HG03571 (cell line): ENCODE measurements around the gene EIF3L.

Source experiments
- ATAC-seq: cut with Tn5 transposase; IDR thresholded peaks from one replicate; pipeline ENCODE4 v1.9.1; 2021; ENCODE audit not compliant: unreplicated experiment

Gene EIF3L

GRCh38 chr22:37816543-37817180 lies 32.6 kb upstream of the EIF3L start:
- no peak for ATAC-seq

- ATAC-seq, result peak; percentile 55
These were observed 31.4 kb upstream of the EIF3L start for GRCh38 chr22:37817705-37818408.

DNA sequence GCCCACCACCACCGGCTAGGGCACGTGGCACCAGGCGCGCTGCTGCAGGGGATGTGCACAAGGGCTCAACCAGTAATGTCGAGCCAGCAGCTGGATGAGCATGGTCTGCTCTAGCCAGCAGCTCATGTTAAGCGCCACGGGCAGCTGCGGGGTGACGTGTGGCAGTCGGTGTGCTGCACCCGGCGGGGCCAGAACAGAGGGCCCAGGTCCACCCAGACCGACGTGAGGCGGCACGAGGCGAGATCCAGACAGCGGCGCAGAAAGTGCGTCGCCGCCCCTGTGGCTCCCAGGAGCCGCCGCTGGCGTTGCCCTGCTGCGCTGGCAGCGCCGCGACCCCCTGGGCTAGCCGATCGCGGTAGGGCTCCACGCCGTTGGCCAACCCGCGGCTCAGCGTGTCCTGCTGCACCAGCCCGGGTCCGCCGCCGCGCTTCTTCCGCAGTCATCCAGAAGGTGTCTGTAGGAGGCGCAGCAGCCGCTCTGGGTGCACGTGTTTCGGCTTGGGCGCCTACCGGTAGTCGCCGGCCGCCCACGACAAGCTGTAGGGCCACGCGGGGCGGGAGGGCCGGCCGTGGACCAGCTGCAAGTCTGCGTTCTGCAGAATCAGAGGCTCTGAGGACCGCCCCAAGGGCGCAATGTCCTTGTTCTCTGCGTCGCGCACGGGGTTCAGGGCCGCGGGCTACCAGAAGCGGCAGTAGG lies 30.7 kb upstream of the EIF3L start:
- no peak for ATAC-seq

DNA sequence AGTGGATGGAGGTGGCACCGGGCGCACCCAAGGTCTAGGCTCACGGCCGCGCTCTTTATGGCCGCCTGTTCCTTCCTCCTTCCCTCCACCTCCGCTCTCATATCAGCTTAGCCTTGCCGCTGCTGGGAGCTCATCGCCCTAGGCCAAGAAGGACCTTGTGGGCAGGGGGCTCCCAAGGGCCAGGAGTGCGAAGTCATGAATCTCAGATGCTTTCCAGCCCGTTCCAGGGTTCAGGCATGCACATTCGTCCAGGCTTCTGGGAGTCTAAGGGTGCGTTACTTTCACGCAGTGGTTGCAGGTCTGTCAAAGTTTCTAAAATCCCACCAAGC lies 30.1 kb upstream of the EIF3L start:
- no peak for ATAC-seq

DNA sequence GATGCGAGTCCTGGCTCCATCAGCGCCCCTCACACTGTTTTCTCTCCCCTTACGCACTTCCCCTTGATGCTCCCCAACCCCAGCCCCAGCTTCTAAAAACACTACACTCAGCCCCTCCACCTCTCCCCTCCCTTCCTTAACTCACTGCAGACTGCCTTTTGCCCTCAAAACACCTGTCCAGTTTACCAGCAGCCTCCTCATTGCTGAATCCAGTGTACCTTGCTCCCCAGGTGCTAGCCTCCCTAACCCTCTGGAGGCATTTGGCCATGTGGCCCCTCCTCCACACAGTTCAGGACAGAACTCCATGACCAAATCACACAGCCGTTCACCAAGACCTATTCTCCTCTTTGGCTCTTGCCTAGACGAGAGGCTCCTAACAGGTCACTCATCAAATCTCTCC lies 28.9 kb upstream of the EIF3L start:
- no peak for ATAC-seq

- no peak for ATAC-seq
These were observed 27.0 kb upstream of the EIF3L start for GRCh38 chr22:37822079-37822833.

DNA sequence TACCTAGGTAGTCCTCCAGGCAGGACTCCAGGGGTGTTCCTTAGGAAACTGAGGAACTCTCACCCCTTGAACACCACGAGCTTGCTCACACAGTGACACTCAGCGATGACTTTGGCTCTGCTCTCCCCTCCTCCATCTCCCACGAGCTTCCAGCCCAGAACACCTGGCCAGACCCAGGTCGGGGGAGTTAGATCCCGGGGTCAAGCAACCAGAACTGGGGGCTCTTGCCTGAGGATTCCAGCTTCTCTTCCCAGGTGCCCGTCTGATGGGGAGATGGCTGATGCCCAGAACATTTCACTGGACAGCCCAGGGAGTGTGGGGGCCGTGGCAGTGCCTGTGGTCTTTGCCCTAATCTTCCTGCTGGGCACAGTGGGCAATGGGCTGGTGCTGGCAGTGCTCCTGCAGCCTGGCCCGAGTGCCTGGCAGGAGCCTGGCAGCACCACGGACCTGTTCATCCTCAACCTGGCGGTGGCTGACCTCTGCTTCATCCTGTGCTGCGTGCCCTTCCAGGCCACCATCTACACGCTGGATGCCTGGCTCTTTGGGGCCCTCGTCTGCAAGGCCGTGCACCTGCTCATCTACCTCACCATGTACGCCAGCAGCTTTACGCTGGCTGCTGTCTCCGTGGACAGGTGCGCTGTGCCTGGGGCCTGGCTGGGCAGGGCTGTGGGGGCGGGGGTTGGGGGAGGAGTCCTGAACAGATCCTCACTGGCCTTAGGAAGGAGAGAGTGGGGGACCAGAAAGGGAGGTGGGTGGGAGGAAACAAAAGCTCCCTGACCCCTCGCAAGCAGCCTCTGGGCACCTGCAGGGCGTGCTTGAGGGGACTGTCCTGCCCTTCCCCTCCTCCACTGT lies 25.9 kb upstream of the EIF3L start, which contains the start of gene GALR3:
TSS of gene GALR3 (plus strand) at position 249 of the 852 bp plus-strand sequence. CDS start at position 274, 25 bp downstream.
- no peak for ATAC-seq

DNA sequence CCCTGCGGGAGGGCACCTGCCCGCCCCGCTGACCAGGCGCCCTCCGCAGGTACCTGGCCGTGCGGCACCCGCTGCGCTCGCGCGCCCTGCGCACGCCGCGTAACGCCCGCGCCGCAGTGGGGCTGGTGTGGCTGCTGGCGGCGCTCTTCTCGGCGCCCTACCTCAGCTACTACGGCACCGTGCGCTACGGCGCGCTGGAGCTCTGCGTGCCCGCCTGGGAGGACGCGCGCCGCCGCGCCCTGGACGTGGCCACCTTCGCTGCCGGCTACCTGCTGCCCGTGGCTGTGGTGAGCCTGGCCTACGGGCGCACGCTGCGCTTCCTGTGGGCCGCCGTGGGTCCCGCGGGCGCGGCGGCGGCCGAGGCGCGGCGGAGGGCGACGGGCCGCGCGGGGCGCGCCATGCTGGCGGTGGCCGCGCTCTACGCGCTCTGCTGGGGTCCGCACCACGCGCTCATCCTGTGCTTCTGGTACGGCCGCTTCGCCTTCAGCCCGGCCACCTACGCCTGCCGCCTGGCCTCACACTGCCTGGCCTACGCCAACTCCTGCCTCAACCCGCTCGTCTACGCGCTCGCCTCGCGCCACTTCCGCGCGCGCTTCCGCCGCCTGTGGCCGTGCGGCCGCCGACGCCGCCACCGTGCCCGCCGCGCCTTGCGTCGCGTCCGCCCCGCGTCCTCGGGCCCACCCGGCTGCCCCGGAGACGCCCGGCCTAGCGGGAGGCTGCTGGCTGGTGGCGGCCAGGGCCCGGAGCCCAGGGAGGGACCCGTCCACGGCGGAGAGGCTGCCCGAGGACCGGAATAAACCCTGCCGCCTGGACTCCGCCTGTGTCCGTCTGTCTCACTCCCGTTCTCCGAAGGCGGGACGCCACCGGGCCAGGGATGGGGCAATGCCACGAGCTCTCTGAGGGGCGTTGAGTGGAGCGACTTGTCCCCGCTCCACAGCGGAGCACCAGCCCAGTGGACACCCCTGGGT lies 24.3 kb upstream of the EIF3L start:
- no peak for ATAC-seq

GRCh38 chr22:37827056-37827455 lies 22.2 kb upstream of the EIF3L start:
- ATAC-seq, result no peak

GRCh38 chr22:37830093-37830842 lies 19.0 kb upstream of the EIF3L start:
- no peak for ATAC-seq

- no peak for ATAC-seq
These were observed 17.7 kb upstream of the EIF3L start for GRCh38 chr22:37831472-37831871.

DNA sequence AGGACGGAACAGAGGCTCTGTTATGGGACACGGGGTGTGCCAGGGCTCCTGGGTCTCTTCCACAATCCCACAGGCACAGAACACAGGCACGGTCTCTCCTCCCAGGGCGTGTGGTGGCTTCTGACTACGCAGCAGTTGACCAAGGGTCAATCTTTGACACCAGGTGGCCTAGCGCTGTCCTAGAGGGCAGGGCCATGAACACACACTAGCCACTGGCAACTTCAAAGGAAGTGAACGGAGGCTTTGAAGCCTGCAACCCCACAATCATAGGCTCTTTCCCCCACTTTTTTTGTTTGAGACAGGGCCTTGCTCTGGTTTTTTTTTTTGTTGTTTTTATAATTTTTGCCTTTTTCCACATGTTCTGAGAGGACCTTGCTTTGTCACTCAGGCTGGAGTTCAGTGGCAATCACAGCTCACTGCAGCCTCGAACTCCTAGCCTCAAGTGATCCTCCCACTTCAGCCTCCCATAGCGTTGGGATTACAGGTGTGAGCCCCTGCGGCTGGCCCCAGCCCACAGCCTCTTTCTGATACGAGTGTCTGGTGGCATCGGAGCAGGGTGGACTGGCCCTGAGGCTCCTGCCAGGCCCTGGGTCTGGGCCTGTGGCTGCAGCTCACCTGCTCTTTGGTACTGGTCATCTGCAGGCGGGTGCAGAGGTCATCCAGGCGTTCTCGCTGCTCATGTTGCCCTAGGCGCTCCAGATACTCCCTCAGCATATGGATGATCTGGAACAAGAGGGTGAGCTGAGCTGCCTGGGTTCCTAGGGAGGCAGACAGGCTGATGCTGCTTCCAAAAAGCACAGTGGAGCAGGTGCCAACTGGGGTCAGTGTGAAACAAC lies 17.0 kb upstream of the EIF3L start:
- ATAC-seq, result no peak

DNA sequence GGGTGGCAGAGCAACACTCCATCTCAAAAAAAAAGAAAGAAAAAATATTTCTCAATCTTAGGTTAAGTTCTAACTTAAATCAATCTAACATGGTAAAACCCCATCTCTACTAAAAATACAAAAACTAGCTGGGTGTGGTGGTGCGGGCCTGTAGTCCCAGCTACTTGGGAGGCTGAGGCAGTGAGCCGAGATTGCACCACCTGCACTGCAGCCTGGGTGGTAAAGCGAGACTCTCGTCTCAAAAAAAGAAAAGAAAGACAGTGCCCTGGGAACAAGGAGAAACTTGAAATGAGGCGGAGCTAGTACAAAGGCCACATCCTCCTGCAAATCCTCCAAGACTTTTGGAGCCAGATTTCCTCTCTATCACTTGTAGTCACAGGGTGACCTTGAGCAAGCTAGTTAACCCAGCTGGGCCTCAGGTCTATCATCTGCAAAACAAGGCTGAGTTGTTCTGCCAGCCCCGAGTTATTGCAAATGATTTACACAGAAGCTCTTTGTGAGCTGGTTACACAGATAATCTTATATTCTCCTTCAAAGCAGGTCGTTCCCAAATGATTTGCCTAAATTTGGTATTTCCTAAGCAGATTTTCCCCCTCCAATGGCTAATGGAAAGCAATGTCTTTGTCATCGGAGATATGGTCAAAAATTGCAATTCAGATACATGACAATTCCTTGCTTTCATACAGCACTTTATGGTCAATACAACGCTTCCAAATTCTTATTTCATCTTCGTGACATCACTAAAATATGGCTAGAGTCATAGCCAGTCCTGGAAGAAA lies 7.0 kb upstream of the EIF3L start:
- no peak for ATAC-seq

- ATAC-seq, result peak; percentile 41
These were observed 5.5 kb upstream of the EIF3L start for GRCh38 chr22:37843741-37844089.

- no peak for ATAC-seq
These were observed 4.3 kb upstream of the EIF3L start for GRCh38 chr22:37844904-37845329.

- no peak for ATAC-seq
These were observed 2.8 kb upstream of the EIF3L start for GRCh38 chr22:37846433-37846832.

DNA sequence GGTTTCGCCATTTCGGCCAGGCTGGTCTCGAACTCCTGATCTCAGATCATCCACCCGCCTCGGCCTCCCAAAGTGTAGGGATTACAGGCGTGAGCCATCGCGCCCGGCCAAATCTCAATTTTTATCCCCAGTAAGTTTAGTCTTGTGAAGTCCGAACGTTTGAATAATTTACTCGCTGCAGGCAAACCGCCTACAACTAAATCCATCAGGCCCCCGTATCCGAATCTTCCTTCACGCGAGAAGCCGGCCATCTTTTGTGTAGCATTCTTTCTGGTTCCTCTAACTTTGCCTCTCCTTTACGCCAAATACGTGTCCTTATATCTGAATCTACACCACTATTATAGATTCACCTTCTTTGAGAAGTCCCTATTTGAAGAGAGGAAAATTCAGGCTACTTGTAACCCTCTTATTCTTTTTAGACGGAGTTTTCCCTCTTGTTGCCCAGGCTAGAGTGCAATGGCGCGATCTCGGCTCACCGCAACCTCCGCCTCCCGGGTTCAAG lies 581 bp upstream of the EIF3L start:
- no peak for ATAC-seq
